Neuronal stem cell (in vitro differentiated cells): ENCODE measurements around the gene LYRM4.

Experiments
- DNase-seq: peaks from one replicate; pipeline ENCODE4 v3.0.0-alpha.2; 2013; ENCODE audit warnings: low spot score
- H2AFZ ChIP-seq: one replicate; pipeline ENCODE4 v1.6.1; 2013; ENCODE audit warnings: mild to moderate bottlenecking, low read length, inconsistent platforms
- H2AK5ac ChIP-seq: 2 replicates; pipeline ENCODE4 v1.6.1; 2013; ENCODE audit warnings: low read depth, mild to moderate bottlenecking, inconsistent platforms, low read length, moderate library complexity, mixed read lengths
- H2BK120ac ChIP-seq: 2 replicates; pipeline ENCODE4 v1.6.1; 2013; ENCODE audit warnings: low read depth, mild to moderate bottlenecking, inconsistent platforms, low read length, moderate library complexity, mixed read lengths
- H2BK12ac ChIP-seq: one replicate; pipeline ENCODE4 v1.6.1; 2013; ENCODE audit warnings: low read length, inconsistent platforms
- H2BK15ac ChIP-seq: 2 replicates; pipeline ENCODE4 v1.6.1; 2013; ENCODE audit warnings: mild to moderate bottlenecking, low read length, inconsistent platforms, mixed read lengths
- H2BK5ac ChIP-seq: one replicate; pipeline ENCODE4 v1.6.1; 2013; ENCODE audit warnings: inconsistent platforms, mild to moderate bottlenecking, low read length, moderate library complexity
- H3K14ac ChIP-seq: one replicate; pipeline ENCODE4 v1.6.1; 2013; ENCODE audit warnings: low read length, inconsistent platforms
- H3K18ac ChIP-seq: 2 replicates; pipeline ENCODE4 v1.6.1; 2013; ENCODE audit warnings: low read length, inconsistent platforms
- H3K23ac ChIP-seq: 2 replicates; pipeline ENCODE4 v1.6.1; 2013; ENCODE audit warnings: low read depth, mild to moderate bottlenecking, mixed read lengths, low read length, inconsistent platforms; ENCODE audit not compliant: poor library complexity
- H3K27ac ChIP-seq: replicated peaks from 3 replicates; pipeline ENCODE4 v1.5.1; 2013; ENCODE audit warnings: low read length, inconsistent platforms
- H3K27me3 ChIP-seq, 3 experiments: 2 replicates each; pipeline ENCODE4 v1.6.1; 2013; ENCODE audit warnings: low read length in 3 of 3, mild to moderate bottlenecking in 2 of 3, inconsistent platforms in 1 of 3, low read depth in 1 of 3, mixed read lengths in 1 of 3, moderate library complexity in 1 of 3; ENCODE audit not compliant: control insufficient read depth in 3 of 3, insufficient read depth in 3 of 3
- H3K36me3 ChIP-seq, 2 donors: replicated peaks in 1 of 2; 2 replicates each; pipeline ENCODE4 v1.6.1; 2013; ENCODE audit warnings: low read length in 2 of 2; ENCODE audit not compliant: control insufficient read depth in 2 of 2, insufficient read depth in 2 of 2
- H3K4ac ChIP-seq: 2 replicates; pipeline ENCODE4 v1.6.1; 2013; ENCODE audit warnings: inconsistent platforms, mild to moderate bottlenecking, low read length, moderate library complexity
- H3K4me1 ChIP-seq, 2 donors: 1 replicate in 1 of 2; 2 replicates in 1 of 2; pipeline ENCODE4 v1.6.1; 2013; ENCODE audit warnings: low read length in 2 of 2, low read depth in 1 of 2; ENCODE audit not compliant: control insufficient read depth in 2 of 2, insufficient read depth in 1 of 2
- H3K4me2 ChIP-seq: one replicate; pipeline ENCODE4 v1.6.1; 2013; ENCODE audit warnings: mild to moderate bottlenecking, low read length, inconsistent platforms; ENCODE audit not compliant: insufficient read depth, poor library complexity, severe bottlenecking
- H3K4me3 ChIP-seq, 2 donors: 2 replicates each; pipeline ENCODE4 v1.5.1; 2013; ENCODE audit warnings: low read length in 2 of 2, mild to moderate bottlenecking in 2 of 2, inconsistent platforms in 1 of 2, moderate library complexity in 1 of 2
- H3K79me1 ChIP-seq: one replicate; pipeline ENCODE4 v1.6.1; 2013; ENCODE audit warnings: low read depth, mild to moderate bottlenecking, inconsistent platforms, low read length, moderate library complexity
- H3K9ac ChIP-seq: one replicate; pipeline ENCODE4 v1.6.1; 2013; ENCODE audit warnings: mild to moderate bottlenecking, low read depth, low read length, inconsistent platforms; ENCODE audit not compliant: poor library complexity
- H3K9me3 ChIP-seq, 2 donors: replicated peaks in 1 of 2; 2 replicates each; pipeline versions ENCODE3 to v1.6.1; 2013; ENCODE audit warnings: low read length in 2 of 2, mild to moderate bottlenecking in 2 of 2, inconsistent platforms in 1 of 2, low read depth in 1 of 2, mixed read lengths in 1 of 2, moderate library complexity in 1 of 2; ENCODE audit not compliant: control insufficient read depth in 2 of 2, insufficient read depth in 1 of 2
- H4K8ac ChIP-seq: one replicate; pipeline ENCODE4 v1.6.1; 2013; ENCODE audit warnings: low read depth, mild to moderate bottlenecking, inconsistent platforms, low read length, moderate library complexity
- H4K91ac ChIP-seq: one replicate; pipeline ENCODE4 v1.6.1; 2013; ENCODE audit warnings: low read length, low read depth, mild to moderate bottlenecking, inconsistent platforms; ENCODE audit not compliant: poor library complexity
- WGBS, 2 donors: extraction: QIAGEN DNeasy Blood & Tissue Kit; methylation state at CpG; one replicate each; pipeline ENCODE4 v1.1.7; 2013; ENCODE audit warnings: missing lambda C conversion rate in 2 of 2, mixed read lengths in 1 of 2; ENCODE audit not compliant: insufficient read length in 2 of 2, insufficient replicate concordance in 1 of 2; ENCODE audit errors: extremely low coverage in 2 of 2; 5-methylcytosine and 5-hydroxymethylcytosine counted together

LYRM4 gene

GRCh38 chr6:5150551-5151075 is 110.1 kb downstream of the LYRM4 start:
- H4K8ac ChIP-seq = no peak overlapping the region
- H3K9me3 ChIP-seq = no peaks in the 10 kb centered on the region
- H3K4ac ChIP-seq = no peak overlapping the region
- H3K18ac ChIP-seq = no peak overlapping the region
- DNase-seq = no peak
- H3K4me2 ChIP-seq = no peak overlapping the region
- H3K14ac ChIP-seq = no peak overlapping the region
- no peak overlapping the region for H2BK12ac ChIP-seq
- no peak overlapping the region for H2BK15ac ChIP-seq
- H3K36me3 ChIP-seq = no peaks in the 10 kb centered on the region
- H2AFZ ChIP-seq = no peak overlapping the region
- H4K91ac ChIP-seq = no peak overlapping the region
- H3K9ac ChIP-seq = no peak overlapping the region
- no peaks in the 10 kb centered on the region for H3K27me3 ChIP-seq
- H3K4me1 ChIP-seq = peaks cover 6 to 11% of the 10 kb centered on the region in 2 donors
- no peak overlapping the region for H3K27ac ChIP-seq
- no peak overlapping the region for H2AK5ac ChIP-seq
- no peak overlapping the region for H3K23ac ChIP-seq
- H3K4me3 ChIP-seq = no peak overlapping the region
- H2BK120ac ChIP-seq = no peak overlapping the region
- H3K79me1 ChIP-seq = no peaks in the 10 kb centered on the region
- no peak overlapping the region for H2BK5ac ChIP-seq
- no CpG with 5 or more reads among the region's 3 CpGs for whole genome bisulfite sequencing, 2 donors

- WGBS, 2 donors = no CpG with 5 or more reads among the region's 6 CpGs
- Histone ChIP-seq H2BK5ac (no peak overlapping the region), H3K23ac (no peak overlapping the region), H2AK5ac (no peak overlapping the region), H3K27ac (no peak overlapping the region), H3K27me3 (no peaks in the 10 kb centered on the region), H3K4me3 (no peak overlapping the region), H3K4me2 (no peak overlapping the region), H3K4ac (no peak overlapping the region), H3K14ac (no peak overlapping the region), H4K8ac (no peak overlapping the region), H4K91ac (no peak overlapping the region), H2BK12ac (no peak overlapping the region), H3K9ac (no peak overlapping the region), H2BK15ac (no peak overlapping the region), H2AFZ (no peak overlapping the region), H3K18ac (no peak overlapping the region), H3K9me3 (no peaks in the 10 kb centered on the region), H2BK120ac (no peak overlapping the region), H3K79me1 (no peaks in the 10 kb centered on the region), H3K36me3 (no peaks in the 10 kb centered on the region), H3K4me1 (peaks cover 6 to 11% of the 10 kb centered on the region in 2 donors)
- DNase-seq = no peak
Measured at GRCh38 chr6:5149891-5150290, 110.9 kb downstream of the LYRM4 start.

- Histone ChIP-seq H3K36me3 (no peaks in the 10 kb centered on the region), H2BK15ac (no peak overlapping the region), H3K4me3 (no peak overlapping the region), H4K91ac (no peak overlapping the region), H3K27ac (no peak overlapping the region), H3K4ac (no peak overlapping the region), H2BK5ac (no peak overlapping the region), H3K14ac (no peak overlapping the region), H3K4me2 (no peak overlapping the region), H2BK12ac (no peak overlapping the region), H4K8ac (no peak overlapping the region), H2BK120ac (no peak overlapping the region), H2AFZ (no peak overlapping the region), H3K79me1 (no peaks in the 10 kb centered on the region), H2AK5ac (no peak overlapping the region), H3K27me3 (no peaks in the 10 kb centered on the region), H3K9me3 (no peaks in the 10 kb centered on the region), H3K9ac (no peak overlapping the region), H3K18ac (no peak overlapping the region), H3K4me1 (peaks cover 6 to 11% of the 10 kb centered on the region in 2 donors), H3K23ac (no peak overlapping the region)
- DNase-seq = no peak
- WGBS, 2 donors = no CpG with 5 or more reads among the region's 6 CpGs
Measured at GRCh38 chr6:5149159-5149704, 111.5 kb downstream of the LYRM4 start.

GRCh38 chr6:5146398-5146797 is 114.4 kb downstream of the LYRM4 start:
- H3K27ac ChIP-seq = no peak overlapping the region
- H2AK5ac ChIP-seq = no peak overlapping the region
- H4K8ac ChIP-seq = no peak overlapping the region
- H3K23ac ChIP-seq = no peak overlapping the region
- H3K4me3 ChIP-seq = no peak overlapping the region
- no CpG with 5 or more reads among the region's 4 CpGs for WGBS, 2 donors
- no peaks in the 10 kb centered on the region for H3K9me3 ChIP-seq
- no peaks in the 10 kb centered on the region for H3K27me3 ChIP-seq
- no peak overlapping the region for H3K4ac ChIP-seq
- no peak overlapping the region for H3K4me2 ChIP-seq
- H3K4me1 ChIP-seq = peaks cover 0 to 4% of the 10 kb centered on the region in 2 donors
- H3K18ac ChIP-seq = no peak overlapping the region
- no peak for DNase-seq
- H3K79me1 ChIP-seq = no peaks in the 10 kb centered on the region
- no peak overlapping the region for H3K9ac ChIP-seq
- no peak overlapping the region for H4K91ac ChIP-seq
- no peak overlapping the region for H3K14ac ChIP-seq
- no peak overlapping the region for H2BK5ac ChIP-seq
- no peak overlapping the region for H2BK120ac ChIP-seq
- no peaks in the 10 kb centered on the region for H3K36me3 ChIP-seq
- no peak overlapping the region for H2BK12ac ChIP-seq
- H2AFZ ChIP-seq = no peak overlapping the region
- no peak overlapping the region for H2BK15ac ChIP-seq
